A549 (cell line): ENCODE data around the gene GALNT15. TPM values are rescaled to one million over a fixed set of nuclear protein-coding genes. Genes with fewer than 3 reads are reported as not detected.

Experiments used
- ATAC-seq, 2 experiments: fragments of 200-7000 bp in 1 of 2; fragments of >200 bp in 1 of 2; cut with Nextera tagmentation in 1 of 2; cut with Tn5 transposase in 1 of 2; 3 replicates each; pipeline versions ENCODE4 v1.8.0 to v1.9.1; 2018 to 2020; ENCODE audit warnings: mild to moderate bottlenecking in 1 of 2, moderate library complexity in 1 of 2
- CTCF ChIA-PET: fragments of 300-600 bp; sonication (Branson Sonifier 250); formaldehyde crosslinking; extraction: SDS; loops from one replicate; lab custom pipeline; 2021; ENCODE audit warnings: antibody characterized with exemption, inconsistent platforms; lab: Yijun Ruan, JAX
- POLR2A ChIA-PET: fragments of 350-600 bp; formaldehyde crosslinking; extraction: SDS; loops from one replicate; lab custom pipeline; 2021; ENCODE audit warnings: antibody characterized with exemption, inconsistent platforms; lab: Yijun Ruan, JAX
- DNase-seq, 2 experiments: peaks; one replicate each; pipeline versions ENCODE4 v3.0.0 to v3.0.0-alpha.2; 2011 to 2016; ENCODE audit warnings: low read depth in 1 of 2, low spot score in 1 of 2
- FAIRE-seq: peaks from 2 replicates; lab custom pipeline; 2011; peaks lifted over from hg19 to GRCh38; lab: Jason Lieb, UNC
- H3K27ac ChIP-seq, 2 experiments: fragments of >200 bp; sonication (Bioruptor Twin); formaldehyde crosslinking; 3 replicates each; pipeline ENCODE4 v1.5.1; 2016 to 2017
- H3K4me1 ChIP-seq: fragments of >200 bp; sonication (Bioruptor Twin); formaldehyde crosslinking; 3 replicates; pipeline ENCODE4 v1.6.1; 2016
- H3K4me2 ChIP-seq: fragments of >200 bp; sonication (Bioruptor Twin); formaldehyde crosslinking; 3 replicates; pipeline ENCODE4 v1.6.1; 2016
- H3K4me3 ChIP-seq: fragments of >200 bp; sonication (Bioruptor Twin); formaldehyde crosslinking; 3 replicates; pipeline ENCODE4 v1.5.1; 2016
- H3K9me3 ChIP-seq: fragments of >200 bp; sonication (Bioruptor Twin); formaldehyde crosslinking; 3 replicates; pipeline ENCODE4 v1.6.1; 2016
- BCL3 ChIP-seq: fragments of >200 bp; sonication (Bioruptor Twin); formaldehyde crosslinking; IDR thresholded peaks from 3 replicates; pipeline ENCODE4 v1.6.1; 2016
- BHLHE40 ChIP-seq: IDR thresholded peaks from 2 replicates; pipeline ENCODE4 v1.6.1; 2012; ENCODE audit warnings: low read depth, low read length, inconsistent platforms
- CBX8 ChIP-seq: fragments of 200-600 bp; sonication (generic); IDR thresholded peaks from 2 replicates; pipeline ENCODE4 v1.6.1; 2016
- EHMT2 ChIP-seq: fragments of 200-600 bp; sonication (generic); IDR thresholded peaks from 2 replicates; pipeline ENCODE4 v1.6.1; 2016; ENCODE audit warnings: antibody characterized with exemption, low read depth, mild to moderate bottlenecking, moderate library complexity
- ELK1 ChIP-seq: fragments of 150-350 bp; IDR thresholded peaks from 2 replicates; pipeline ENCODE4 v1.6.1; 2014; ENCODE audit warnings: low read depth, mild to moderate bottlenecking, low read length
- EP300 ChIP-seq, 2 experiments: fragments of >200 bp; sonication (Bioruptor Twin); formaldehyde crosslinking; IDR thresholded peaks; 2 replicates in 1 of 2; 3 replicates in 1 of 2; pipeline ENCODE4 v1.6.1; 2016 to 2017
- FOSL2 ChIP-seq, 2 experiments: fragments of 450-650 bp in 1 of 2; fragments of >200 bp in 1 of 2; sonication (Bioruptor Twin) in 1 of 2; formaldehyde crosslinking; IDR thresholded peaks; 2 replicates each; pipeline versions ENCODE4 v1.5.0 to v1.6.1; 2016 to 2020; ENCODE audit warnings: mild to moderate bottlenecking in 1 of 2, moderate library complexity in 1 of 2
- HOXB13 ChIP-seq: fragments of 250-450 bp; sonication (Bioruptor Pico); IDR thresholded peaks from 2 replicates; pipeline ENCODE4 v1.5.0; 2020; ENCODE audit warnings: low read depth, mild to moderate bottlenecking, moderate library complexity
- JUN ChIP-seq, 2 experiments: fragments of >200 bp; sonication (Bioruptor Twin); formaldehyde crosslinking; IDR thresholded peaks; 2 replicates in 1 of 2; 3 replicates in 1 of 2; pipeline ENCODE4 v1.6.1; 2016 to 2017
- JUNB ChIP-seq: fragments of >200 bp; sonication (Bioruptor Twin); formaldehyde crosslinking; IDR thresholded peaks from 2 replicates; pipeline ENCODE4 v1.6.1; 2016
- KDM1A ChIP-seq: fragments of 200-600 bp; sonication (generic); IDR thresholded peaks from 2 replicates; pipeline ENCODE4 v1.6.1; 2016; ENCODE audit warnings: low read depth, mild to moderate bottlenecking
- KDM5A ChIP-seq: fragments of 200-600 bp; sonication (generic); IDR thresholded peaks from 2 replicates; pipeline ENCODE4 v1.6.1; 2016; ENCODE audit warnings: antibody characterized with exemption, mild to moderate bottlenecking
- MAFK ChIP-seq: fragments of 450-650 bp; IDR thresholded peaks from 2 replicates; pipeline ENCODE4 v1.6.1; 2014; ENCODE audit not compliant: partially characterized antibody
- MYC ChIP-seq: IDR thresholded peaks from 2 replicates; pipeline ENCODE4 v1.6.1; 2012; ENCODE audit warnings: mild to moderate bottlenecking, inconsistent platforms, low read length, improper control_type of control experiment, borderline replicate concordance
- NPAS2 ChIP-seq: fragments of 250-450 bp; sonication (Bioruptor Pico); IDR thresholded peaks from 2 replicates; pipeline ENCODE4 v1.8.0; 2022; ENCODE audit warnings: mild to moderate bottlenecking, moderate library complexity, borderline replicate concordance
- NR3C1 ChIP-seq: fragments of >200 bp; sonication (Bioruptor Twin); formaldehyde crosslinking; IDR thresholded peaks from 3 replicates; pipeline ENCODE4 v1.6.1; 2017
- POLR2A ChIP-seq: IDR thresholded peaks from 2 replicates; pipeline ENCODE4 v1.6.1; 2012; ENCODE audit warnings: mild to moderate bottlenecking, low read length
- RAD21 ChIP-seq, 2 experiments: fragments of >200 bp in 1 of 2; sonication (Bioruptor Twin) in 1 of 2; formaldehyde crosslinking in 1 of 2; IDR thresholded peaks in 1 of 2; conservative IDR thresholded peaks in 1 of 2; 2 replicates in 1 of 2; 3 replicates in 1 of 2; pipeline ENCODE4 v1.6.1; 2012 to 2018; ENCODE audit warnings: inconsistent platforms in 1 of 2
- RARB ChIP-seq: fragments of 250-450 bp; sonication (Bioruptor Pico); IDR thresholded peaks from 2 replicates; pipeline ENCODE4 v1.8.0; 2021; ENCODE audit warnings: mild to moderate bottlenecking, moderate library complexity
- RCOR1 ChIP-seq: fragments of 150-350 bp; IDR thresholded peaks from 2 replicates; pipeline ENCODE4 v1.6.1; 2014; ENCODE audit warnings: antibody characterized with exemption, low read length, low read depth
- SREBF2 ChIP-seq: fragments of 450-650 bp; IDR thresholded peaks from 2 replicates; pipeline ENCODE4 v1.6.1; 2014; ENCODE audit warnings: mild to moderate bottlenecking, moderate library complexity
- TP53 ChIP-seq: fragments of 250-450 bp; sonication (Bioruptor Pico); IDR thresholded peaks from 2 replicates; pipeline ENCODE4 v1.5.0; 2021; ENCODE audit warnings: mild to moderate bottlenecking, moderate library complexity
- ZC3H11A ChIP-seq: fragments of 450-650 bp; IDR thresholded peaks from 2 replicates; pipeline ENCODE4 v1.6.1; 2014; ENCODE audit warnings: antibody characterized with exemption, mild to moderate bottlenecking
- WGBS: methylation state at CpG from one replicate; pipeline ENCODE4 v1.1.6; 2017; ENCODE audit errors: missing lambda C conversion rate; 5-methylcytosine and 5-hydroxymethylcytosine counted together
- polyA plus RNA-seq, 4 experiments: library from polyadenylated mRNA; depleted of rRNA in 3 of 4; stranded (reverse); fragments of >200 nt; fragmentation: RNase III in 1 of 4; extraction: RNeasy Plus Mini Kit Qiagen cat#74134 plus additional on column Dnase treatment in 1 of 4; gene quantifications; 2 replicates in 3 of 4; 3 replicates in 1 of 4; pipeline ENCODE4 v1.2.3, GENCODE V29; 2011 to 2017
- TF ChIP-seq, protein P1 (sequence below): fragments of 250-450 bp; sonication (Bioruptor Pico); IDR thresholded peaks from 2 replicates; pipeline ENCODE4 v1.5.0; 2020; ENCODE audit warnings: low read depth, mild to moderate bottlenecking, moderate library complexity
- TF ChIP-seq, protein P2 (sequence below): fragments of 450-650 bp; IDR thresholded peaks from 2 replicates; pipeline ENCODE4 v1.6.1; 2014; ENCODE audit warnings: antibody characterized with exemption
- TF ChIP-seq, protein P3 (sequence below): IDR thresholded peaks from 2 replicates; pipeline ENCODE4 v1.6.1; 2012

The GALNT15 gene
- polyA plus RNA-seq, 2 of the 4 experiments (the other 2 are of a cell fraction) = 0.04 TPM; not detected in 1

- peak overlapping the region; percentile 38; the same call in 1 of the 3 replicates for H3K4me2 ChIP-seq
- H3K4me3 ChIP-seq = no peak overlapping the region
- no peaks in the 10 kb centered on the region for H3K9me3 ChIP-seq
- FAIRE-seq (no peak), ATAC-seq (no peak), DNase-seq (no peak)
- ChIA-PET CTCF (interaction anchor here (0.9 to 19.6 kb wide), 11 partner anchors 9 to 361 kb away, joined by 3 to 373 read pairs (median 3); partner anchors contain the start of gene GALNT15), POLR2A (no interaction called here)
- WGBS = 100% methylated on average over 1 of the region's 1 CpG
- H3K27ac ChIP-seq = peak overlapping the region; percentile 58 to 71; a peak in 5 of 6 replicates
- TF ChIP-seq KDM1A = no peak
- no peak for TF ChIP-seq HOXB13 (CRISPR knock-in tag)
- TF ChIP-seq MYC = no peak
- no peak for TF ChIP-seq SREBF2
- TF ChIP-seq ZC3H11A = no peak
- TF ChIP-seq CBX8 = no peak
- TF ChIP-seq, protein P1, sequence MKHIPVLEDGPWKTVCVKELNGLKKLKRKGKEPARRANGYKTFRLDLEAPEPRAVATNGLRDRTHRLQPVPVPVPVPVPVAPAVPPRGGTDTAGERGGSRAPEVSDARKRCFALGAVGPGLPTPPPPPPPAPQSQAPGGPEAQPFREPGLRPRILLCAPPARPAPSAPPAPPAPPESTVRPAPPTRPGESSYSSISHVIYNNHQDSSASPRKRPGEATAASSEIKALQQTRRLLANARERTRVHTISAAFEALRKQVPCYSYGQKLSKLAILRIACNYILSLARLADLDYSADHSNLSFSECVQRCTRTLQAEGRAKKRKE (CRISPR knock-in tag) = no peak
- no peak for TF ChIP-seq RCOR1
- no peak for TF ChIP-seq TP53 (CRISPR knock-in tag)
- peaks cover 18% of the 10 kb centered on the region; the same call in 2 of the 3 replicates for H3K4me1 ChIP-seq
Observed at GRCh38 chr3:16183082-16183481, 8.6 kb downstream of the GALNT15 start.

- 65% methylated on average over 7 of the region's 7 CpGs for WGBS
- ChIA-PET CTCF (interaction anchor here (0.9 to 19.6 kb wide), 6 partner anchors 18 to 362 kb away, joined by 3 to 373 read pairs (median 4); no protein-coding TSS in a partner anchor), POLR2A (no interaction called here)
- TF ChIP-seq POLR2A = no peak
- TF ChIP-seq FOSL2 (IDR thresholded peaks at IDR 0.05) = peak; percentile 37; the same call in 1 of the 2 replicates
- TF ChIP-seq FOSL2 (CRISPR knock-in tag; IDR thresholded peaks at IDR 0.05) = peak; percentile 28
- H3K4me1 ChIP-seq = peaks cover 13% of the 10 kb centered on the region; the same call in 2 of the 3 replicates
- peak overlapping the region; percentile 38; the same call in 2 of the 3 replicates for H3K4me2 ChIP-seq
- H3K4me3 ChIP-seq = no peak overlapping the region
- DNase-seq = peak in 1 of 2 experiments; percentile 38
- peak overlapping the region; percentile 58 to 71 for H3K27ac ChIP-seq
- ATAC-seq = peak; percentile 63 to 73; a peak in 5 of 6 replicates
- FAIRE-seq = no peak
- no peaks in the 10 kb centered on the region for H3K9me3 ChIP-seq
Observed at GRCh38 chr3:16183601-16184270, 9.3 kb downstream of the GALNT15 start.

GRCh38 chr3:16186086-16186485 lies 11.6 kb downstream of the GALNT15 start:
- H3K4me2 ChIP-seq = no peak overlapping the region
- H3K27ac ChIP-seq = no peak overlapping the region
- TF ChIP-seq KDM1A (no peak), BHLHE40 (no peak), NPAS2 (CRISPR knock-in tag) (no peak), EP300 (IDR thresholded peaks at IDR 0.05) (no peak), JUN (IDR thresholded peaks at IDR 0.05) (no peak)
- TF ChIP-seq, protein P2, sequence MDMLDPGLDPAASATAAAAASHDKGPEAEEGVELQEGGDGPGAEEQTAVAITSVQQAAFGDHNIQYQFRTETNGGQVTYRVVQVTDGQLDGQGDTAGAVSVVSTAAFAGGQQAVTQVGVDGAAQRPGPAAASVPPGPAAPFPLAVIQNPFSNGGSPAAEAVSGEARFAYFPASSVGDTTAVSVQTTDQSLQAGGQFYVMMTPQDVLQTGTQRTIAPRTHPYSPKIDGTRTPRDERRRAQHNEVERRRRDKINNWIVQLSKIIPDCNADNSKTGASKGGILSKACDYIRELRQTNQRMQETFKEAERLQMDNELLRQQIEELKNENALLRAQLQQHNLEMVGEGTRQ = no peak
- FAIRE-seq (no peak), ATAC-seq (no peak), DNase-seq (no peak)
- CTCF ChIA-PET = interaction anchor here (1.8 to 19.6 kb wide), 2 partner anchors 11 to 139 kb away, joined by 3 to 373 read pairs; no protein-coding TSS in a partner anchor
- 10% methylated on average over 1 of the region's 1 CpG for WGBS
- peaks cover 13% of the 10 kb centered on the region; the same call in 2 of the 3 replicates for H3K4me1 ChIP-seq
- H3K9me3 ChIP-seq = no peaks in the 10 kb centered on the region
- H3K4me3 ChIP-seq = no peak overlapping the region
- POLR2A ChIA-PET = no interaction called here

DNA sequence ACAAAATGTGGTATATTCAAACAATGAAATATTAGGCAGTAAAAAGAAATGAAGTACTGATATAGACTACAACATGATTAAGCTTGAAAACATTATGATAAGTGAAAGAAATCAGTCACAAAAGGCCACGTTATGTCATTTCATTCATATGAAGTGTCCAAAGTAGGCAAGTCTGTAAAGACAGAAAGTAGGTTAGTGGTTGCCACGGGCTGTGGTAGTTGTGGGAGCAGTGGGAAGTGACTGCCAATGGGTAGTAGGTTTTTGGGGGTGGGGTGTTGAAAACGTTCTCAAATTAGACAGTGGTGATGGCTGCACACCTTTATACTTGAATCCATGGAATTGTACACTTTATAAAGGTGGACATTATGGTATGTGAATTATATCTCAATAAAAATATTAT lies 12.1 kb downstream of the GALNT15 start:
- 40% methylated on average over 3 of the region's 3 CpGs for WGBS
- DNase-seq (no peak), ATAC-seq (no peak), FAIRE-seq (no peak)
- no peak overlapping the region for H3K4me2 ChIP-seq
- no peak overlapping the region for H3K27ac ChIP-seq
- ChIA-PET POLR2A (no interaction called here), CTCF (interaction anchor here (1.8 to 19.6 kb wide), 2 partner anchors 11 to 139 kb away, joined by 3 to 373 read pairs; no protein-coding TSS in a partner anchor)
- no peaks in the 10 kb centered on the region for H3K9me3 ChIP-seq
- no peak overlapping the region for H3K4me3 ChIP-seq
- peaks cover 13% of the 10 kb centered on the region; the same call in 2 of the 3 replicates for H3K4me1 ChIP-seq
- TF ChIP-seq ELK1 (no peak), RAD21 (conservative IDR thresholded peaks at IDR 0.05 in 1 of 2, IDR thresholded peaks at IDR 0.05 in 1 of 2) (no peak), KDM5A (no peak), RARB (CRISPR knock-in tag) (no peak), BCL3 (no peak), JUNB (no peak), EHMT2 (no peak), NR3C1 (no peak), MAFK (no peak)
- TF ChIP-seq, protein P3, sequence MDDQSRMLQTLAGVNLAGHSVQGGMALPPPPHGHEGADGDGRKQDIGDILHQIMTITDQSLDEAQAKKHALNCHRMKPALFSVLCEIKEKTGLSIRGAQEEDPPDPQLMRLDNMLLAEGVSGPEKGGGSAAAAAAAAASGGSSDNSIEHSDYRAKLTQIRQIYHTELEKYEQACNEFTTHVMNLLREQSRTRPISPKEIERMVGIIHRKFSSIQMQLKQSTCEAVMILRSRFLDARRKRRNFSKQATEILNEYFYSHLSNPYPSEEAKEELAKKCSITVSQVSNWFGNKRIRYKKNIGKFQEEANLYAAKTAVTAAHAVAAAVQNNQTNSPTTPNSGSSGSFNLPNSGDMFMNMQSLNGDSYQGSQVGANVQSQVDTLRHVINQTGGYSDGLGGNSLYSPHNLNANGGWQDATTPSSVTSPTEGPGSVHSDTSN = no peak
